Osteoblast (primary cell): ENCODE data around the gene COL25A1. TPM values are rescaled to one million over a fixed set of nuclear protein-coding genes. Genes with fewer than 3 reads are reported as not detected.
A peak's percentile ranks its signal among the peaks of the same experiment; 100 is the strongest.

ENCODE experiments used
- DNase-seq: peaks from one replicate; pipeline ENCODE4 v3.0.0; 2011; ENCODE audit warnings: low spot score, mixed read lengths; ENCODE audit not compliant: insufficient read length; ENCODE audit errors: missing footprints
- H2AFZ ChIP-seq: 2 replicates; pipeline ENCODE4 v1.6.0; 2011; ENCODE audit warnings: mild to moderate bottlenecking, low read length
- H3K27ac ChIP-seq: 2 replicates; pipeline ENCODE4 v1.5.1; 2011; ENCODE audit warnings: mild to moderate bottlenecking, low read depth, low read length, moderate library complexity
- H3K27me3 ChIP-seq: 2 replicates; pipeline ENCODE4 v1.6.0; 2012; ENCODE audit warnings: mild to moderate bottlenecking, control low read depth, inconsistent platforms, low read length, moderate library complexity; ENCODE audit not compliant: insufficient read depth
- H3K36me3 ChIP-seq: 2 replicates; pipeline ENCODE4 v1.5.1; 2011; ENCODE audit warnings: mild to moderate bottlenecking, low read length, control low read depth, moderate library complexity; ENCODE audit not compliant: insufficient read depth
- H3K4me1 ChIP-seq: 2 replicates; pipeline ENCODE4 v1.5.1; 2011; ENCODE audit warnings: mild to moderate bottlenecking, low read length, control low read depth, moderate library complexity; ENCODE audit not compliant: insufficient read depth
- H3K4me2 ChIP-seq: 2 replicates; pipeline ENCODE4 v1.6.0; 2011; ENCODE audit warnings: mild to moderate bottlenecking, low read length; ENCODE audit not compliant: insufficient read depth
- H3K4me3 ChIP-seq: fragments of 200-600 bp; sonication (generic); 3 replicates; pipeline ENCODE4 v1.5.1; 2012; ENCODE audit warnings: mild to moderate bottlenecking, low read length, inconsistent platforms; ENCODE audit not compliant: insufficient read depth
- H3K79me2 ChIP-seq: 2 replicates; pipeline ENCODE4 v1.6.0; 2012; ENCODE audit warnings: mild to moderate bottlenecking, low read length, control low read depth, inconsistent platforms; ENCODE audit not compliant: insufficient read depth
- H3K9me3 ChIP-seq: 2 replicates; pipeline ENCODE4 v1.5.1; 2011; ENCODE audit warnings: low read depth, low read length, control low read depth
- H4K20me1 ChIP-seq: 2 replicates; pipeline ENCODE4 v1.6.0; 2012; ENCODE audit warnings: mild to moderate bottlenecking, low read length, control low read depth; ENCODE audit not compliant: insufficient read depth
- total RNA-seq: library from RNA; depleted of rRNA; stranded (reverse); fragments of >200 nt; gene quantifications from 2 replicates; pipeline ENCODE4 v1.2.3, GENCODE V29; 2012
- TF ChIP-seq, protein P1 (sequence below): IDR thresholded peaks from 2 replicates; pipeline ENCODE4 v1.5.1; 2011; ENCODE audit warnings: mild to moderate bottlenecking, low read depth, low read length, moderate library complexity; ENCODE audit errors: extremely low read depth

The COL25A1 gene
- total RNA-seq, 1 donor, result 1.4 TPM

DNA sequence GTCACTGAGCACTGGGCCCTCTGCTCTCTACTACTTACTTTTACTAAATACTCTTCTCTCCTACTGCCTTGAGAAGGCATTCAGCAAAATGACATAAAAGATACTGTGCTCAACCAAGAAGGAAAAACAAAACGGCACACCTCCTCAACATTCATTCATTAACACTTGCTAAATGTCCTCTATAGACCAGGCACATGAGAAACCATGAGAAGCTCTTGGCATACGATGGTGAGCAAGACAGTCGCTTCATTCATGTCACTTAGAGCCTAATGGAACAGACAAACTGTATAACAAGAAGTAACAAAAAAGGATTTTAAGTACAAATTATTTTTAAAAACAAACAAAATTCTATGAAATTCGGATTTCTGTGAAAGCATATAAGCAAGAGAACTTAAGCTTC is 38.7 kb downstream of the COL25A1 start:
- H3K36me3 ChIP-seq, result no peaks in the 10 kb centered on the region
- H2AFZ ChIP-seq, result no peak overlapping the region
- H3K4me3 ChIP-seq, result no peak overlapping the region
- no peaks in the 10 kb centered on the region for H3K9me3 ChIP-seq
- no peak overlapping the region for H3K27ac ChIP-seq
- no peaks in the 10 kb centered on the region for H3K4me1 ChIP-seq
- no peaks in the 10 kb centered on the region for H3K79me2 ChIP-seq
- H3K4me2 ChIP-seq, result no peak overlapping the region
- peak; percentile 22 for DNase-seq
- TF ChIP-seq, protein P1, sequence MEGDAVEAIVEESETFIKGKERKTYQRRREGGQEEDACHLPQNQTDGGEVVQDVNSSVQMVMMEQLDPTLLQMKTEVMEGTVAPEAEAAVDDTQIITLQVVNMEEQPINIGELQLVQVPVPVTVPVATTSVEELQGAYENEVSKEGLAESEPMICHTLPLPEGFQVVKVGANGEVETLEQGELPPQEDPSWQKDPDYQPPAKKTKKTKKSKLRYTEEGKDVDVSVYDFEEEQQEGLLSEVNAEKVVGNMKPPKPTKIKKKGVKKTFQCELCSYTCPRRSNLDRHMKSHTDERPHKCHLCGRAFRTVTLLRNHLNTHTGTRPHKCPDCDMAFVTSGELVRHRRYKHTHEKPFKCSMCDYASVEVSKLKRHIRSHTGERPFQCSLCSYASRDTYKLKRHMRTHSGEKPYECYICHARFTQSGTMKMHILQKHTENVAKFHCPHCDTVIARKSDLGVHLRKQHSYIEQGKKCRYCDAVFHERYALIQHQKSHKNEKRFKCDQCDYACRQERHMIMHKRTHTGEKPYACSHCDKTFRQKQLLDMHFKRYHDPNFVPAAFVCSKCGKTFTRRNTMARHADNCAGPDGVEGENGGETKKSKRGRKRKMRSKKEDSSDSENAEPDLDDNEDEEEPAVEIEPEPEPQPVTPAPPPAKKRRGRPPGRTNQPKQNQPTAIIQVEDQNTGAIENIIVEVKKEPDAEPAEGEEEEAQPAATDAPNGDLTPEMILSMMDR, result no peak
- H3K27me3 ChIP-seq, result no peaks in the 10 kb centered on the region
- no peaks in the 10 kb centered on the region for H4K20me1 ChIP-seq

DNA sequence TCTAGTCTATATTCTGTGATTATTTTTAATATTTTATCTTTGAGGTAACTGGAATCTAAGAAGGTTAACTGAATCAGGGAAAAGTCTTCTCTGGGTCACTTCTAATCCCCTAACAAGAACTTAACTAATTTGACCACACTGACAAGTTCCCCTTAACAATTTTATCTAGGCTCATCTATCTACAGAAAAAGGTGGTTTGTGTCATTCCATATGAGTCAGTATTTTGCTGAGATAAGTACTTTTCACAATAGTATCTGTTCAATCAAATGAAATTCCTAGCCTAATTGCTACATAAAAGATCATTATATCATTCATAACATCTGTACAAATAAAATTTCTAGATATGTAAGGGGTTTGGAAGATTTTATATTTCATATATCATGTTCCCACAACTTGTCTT is 45.6 kb downstream of the COL25A1 start:
- H3K4me2 ChIP-seq, result no peak overlapping the region
- no peak for DNase-seq
- H3K4me3 ChIP-seq, result no peak overlapping the region
- H2AFZ ChIP-seq, result no peak overlapping the region
- H3K79me2 ChIP-seq, result no peaks in the 10 kb centered on the region
- H3K27ac ChIP-seq, result no peak overlapping the region
- no peaks in the 10 kb centered on the region for H3K27me3 ChIP-seq
- H4K20me1 ChIP-seq, result no peaks in the 10 kb centered on the region
- H3K4me1 ChIP-seq, result no peaks in the 10 kb centered on the region
- no peaks in the 10 kb centered on the region for H3K9me3 ChIP-seq
- TF ChIP-seq, protein P1, result no peak
- H3K36me3 ChIP-seq, result no peaks in the 10 kb centered on the region

DNA sequence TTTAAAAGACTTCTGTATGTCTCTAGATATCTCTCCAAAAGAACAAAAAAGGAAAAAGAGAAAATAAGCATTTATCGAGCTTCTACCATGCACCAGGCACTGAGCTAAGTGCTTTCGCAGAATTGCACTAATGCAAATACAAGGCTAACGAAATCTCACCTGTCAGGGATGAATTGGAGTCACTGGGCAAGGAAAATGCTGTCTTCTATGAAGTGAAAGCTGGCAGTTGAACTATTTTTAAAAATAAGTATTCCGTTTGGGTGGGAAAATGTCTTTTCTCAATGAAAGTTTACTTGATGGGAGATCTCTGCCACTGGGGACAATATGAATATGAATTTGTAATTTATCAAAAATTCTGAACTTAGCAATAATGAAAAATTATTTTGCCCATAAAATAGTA is 47.6 kb downstream of the COL25A1 start:
- H3K4me3 ChIP-seq, result no peak overlapping the region
- H3K27me3 ChIP-seq, result no peaks in the 10 kb centered on the region
- H4K20me1 ChIP-seq, result no peaks in the 10 kb centered on the region
- H3K4me1 ChIP-seq, result no peaks in the 10 kb centered on the region
- H3K27ac ChIP-seq, result no peak overlapping the region
- no peaks in the 10 kb centered on the region for H3K79me2 ChIP-seq
- H3K4me2 ChIP-seq, result no peak overlapping the region
- no peaks in the 10 kb centered on the region for H3K36me3 ChIP-seq
- H3K9me3 ChIP-seq, result no peaks in the 10 kb centered on the region
- TF ChIP-seq, protein P1, result no peak
- peak; percentile 51 for DNase-seq
- no peak overlapping the region for H2AFZ ChIP-seq

DNA sequence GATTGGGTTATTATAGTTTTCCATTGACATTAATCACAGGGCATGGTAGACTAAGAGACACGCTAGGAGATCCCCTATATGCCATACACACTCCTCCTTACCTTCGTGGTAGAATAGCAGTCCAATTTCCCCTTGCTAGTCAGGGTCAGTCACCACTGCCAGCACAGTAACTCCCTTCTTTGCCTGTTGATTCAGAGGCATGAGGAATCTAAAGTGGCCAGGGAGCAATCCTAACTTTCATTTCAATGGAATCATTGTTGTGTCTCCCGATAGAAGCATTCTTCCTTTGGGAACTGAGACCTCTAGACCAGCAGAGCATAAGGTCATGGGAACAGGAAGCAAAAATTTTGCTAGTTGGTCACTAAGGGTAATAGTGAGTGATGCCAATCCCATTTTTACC is 51.1 kb downstream of the COL25A1 start:
- H2AFZ ChIP-seq, result no peak overlapping the region
- TF ChIP-seq, protein P1, result no peak
- H3K4me2 ChIP-seq, result no peak overlapping the region
- H3K4me3 ChIP-seq, result no peak overlapping the region
- H3K27me3 ChIP-seq, result no peaks in the 10 kb centered on the region
- H3K9me3 ChIP-seq, result no peaks in the 10 kb centered on the region
- no peaks in the 10 kb centered on the region for H3K4me1 ChIP-seq
- no peaks in the 10 kb centered on the region for H3K36me3 ChIP-seq
- H3K27ac ChIP-seq, result no peak overlapping the region
- no peaks in the 10 kb centered on the region for H3K79me2 ChIP-seq
- no peaks in the 10 kb centered on the region for H4K20me1 ChIP-seq
- DNase-seq, result no peak
